CD4-positive, alpha-beta memory T cell (primary cell): ENCODE results near the gene FHAD1. TPM values are rescaled to one million over a fixed set of nuclear protein-coding genes. Genes with fewer than 3 reads are reported as not detected.
A peak's percentile ranks its signal among the peaks of the same experiment; 100 is the strongest.

ENCODE experiments used
- CTCF ChIA-PET: fragments of 350-600 bp; sonication (Branson Sonifier 250); formaldehyde crosslinking; loops from one replicate; lab custom pipeline; 2021; ENCODE audit warnings: inconsistent platforms; ENCODE audit not compliant: partially characterized antibody; lab: Charles Lee
- POLR2A ChIA-PET: fragments of 350-600 bp; sonication (Branson Sonifier 250); formaldehyde crosslinking; loops from one replicate; lab custom pipeline; 2021; ENCODE audit not compliant: partially characterized antibody; lab: Charles Lee
- DNase-seq, 5 donors: peaks; one replicate each; pipeline versions ENCODE4 v3.0.0 to v3.0.0-alpha.2; 2020 to 2022; ENCODE audit warnings: mixed read lengths in 1 of 5
- H3K27ac ChIP-seq: one replicate; pipeline ENCODE4 v1.7.0; 2013; ENCODE audit warnings: low read depth, low read length
- H3K27me3 ChIP-seq: 2 replicates; pipeline ENCODE4 v1.7.0; 2013; ENCODE audit warnings: mild to moderate bottlenecking, low read length, moderate library complexity; ENCODE audit not compliant: insufficient read depth
- H3K36me3 ChIP-seq: 2 replicates; pipeline ENCODE4 v1.7.0; 2013; ENCODE audit warnings: mild to moderate bottlenecking, low read length, moderate library complexity; ENCODE audit not compliant: insufficient read depth
- H3K4me1 ChIP-seq: 2 replicates; pipeline ENCODE4 v1.7.0; 2013; ENCODE audit warnings: mild to moderate bottlenecking, low read length, moderate library complexity; ENCODE audit not compliant: insufficient read depth
- H3K4me3 ChIP-seq, 2 donors: one replicate each; pipeline ENCODE4 v1.7.0; 2013; ENCODE audit warnings: low read length in 2 of 2, mild to moderate bottlenecking in 1 of 2
- H3K9me3 ChIP-seq, 2 donors: one replicate each; pipeline ENCODE4 v1.7.0; 2013; ENCODE audit warnings: low read length in 2 of 2, control low read depth in 1 of 2; ENCODE audit not compliant: control insufficient read depth in 1 of 2
- H3K27ac Mint-ChIP-seq, 7 donors: one replicate each; pipeline ENCODE4 v1.8.0; 2020 to 2021; ENCODE audit warnings: mixed read lengths in 7 of 7, mild to moderate bottlenecking in 6 of 7, inconsistent platforms in 3 of 7, moderate library complexity in 3 of 7
- H3K27me3 Mint-ChIP-seq, 2 donors: one replicate each; pipeline ENCODE4 v1.8.0; 2020 to 2021; ENCODE audit warnings: mixed read lengths in 2 of 2
- H3K36me3 Mint-ChIP-seq, 2 donors: one replicate each; pipeline ENCODE4 v1.8.0; 2020 to 2021; ENCODE audit warnings: mixed read lengths in 2 of 2, inconsistent platforms in 1 of 2, mild to moderate bottlenecking in 1 of 2
- H3K4me1 Mint-ChIP-seq, 4 donors: one replicate each; pipeline ENCODE4 v1.8.0; 2020 to 2021; ENCODE audit warnings: mixed read lengths in 4 of 4, mild to moderate bottlenecking in 1 of 4
- H3K4me3 Mint-ChIP-seq, 8 donors: one replicate each; pipeline ENCODE4 v1.8.0; 2020 to 2021; ENCODE audit warnings: mixed read lengths in 8 of 8, mild to moderate bottlenecking in 7 of 8, moderate library complexity in 6 of 8, inconsistent platforms in 3 of 8
- H3K9me3 Mint-ChIP-seq, 8 donors: one replicate each; pipeline ENCODE4 v1.8.0; 2020 to 2021; ENCODE audit warnings: mixed read lengths in 8 of 8, mild to moderate bottlenecking in 5 of 8, inconsistent platforms in 3 of 8, moderate library complexity in 1 of 8
- intact Hi-C: fragments of 100-400 bp; cut with micrococcal nuclease; formaldehyde crosslinking; loops from one replicate; pipeline ENCODE4 v1.15.1; 2023
- polyA plus RNA-seq, 2 donors: library from polyadenylated mRNA; unstranded; fragments of 300-500 nt; fragmentation: Illumina TruSeq; gene quantifications; one replicate each; pipeline ENCODE4 v1.2.3, GENCODE V29; 2021
- total RNA-seq, 2 experiments: library from RNA; stranded (reverse); gene quantifications; one replicate each; pipeline ENCODE4 v1.2.3, GENCODE V29; 2021

The FHAD1 gene
- total and polyA plus RNA-seq, 4 experiments from 2014 or later, result 0.03 TPM; not detected in 3

DNA sequence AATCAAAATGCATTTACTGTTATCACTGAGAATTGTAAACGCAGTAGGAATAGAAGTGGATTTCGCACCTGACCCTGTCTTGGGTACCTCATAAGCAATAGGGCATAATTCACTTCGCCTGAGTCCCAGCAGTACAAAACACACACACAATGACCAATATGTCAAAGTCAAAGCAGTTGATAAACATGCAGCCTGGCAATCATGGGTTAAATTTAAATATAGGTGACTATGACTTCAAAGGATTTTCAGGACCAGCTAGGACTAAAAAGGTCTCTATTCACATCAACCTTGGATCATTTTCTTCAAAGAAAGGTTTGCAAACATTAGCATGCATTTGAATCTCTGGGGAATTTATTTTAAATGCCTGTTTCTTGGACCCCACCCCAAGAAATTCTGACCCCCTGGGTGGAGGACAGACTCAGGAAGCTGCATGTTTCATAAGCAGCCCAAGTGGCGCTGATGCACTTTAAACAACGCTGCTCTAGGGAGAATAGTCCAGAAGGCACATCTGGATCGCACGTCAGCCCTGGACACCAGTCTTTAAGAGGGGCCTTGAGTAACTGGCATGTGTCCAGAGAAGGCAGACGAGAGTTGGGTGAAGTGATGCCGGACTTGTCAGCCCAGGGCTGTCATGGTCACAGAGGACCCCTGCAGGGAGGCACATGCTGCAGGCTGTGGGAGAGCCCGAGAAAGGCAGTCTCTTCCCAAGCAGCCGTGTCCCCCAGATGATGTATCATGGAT lies 107.0 kb downstream of the FHAD1 start:
- no peak overlapping the region for H3K27ac ChIP-seq

DNA sequence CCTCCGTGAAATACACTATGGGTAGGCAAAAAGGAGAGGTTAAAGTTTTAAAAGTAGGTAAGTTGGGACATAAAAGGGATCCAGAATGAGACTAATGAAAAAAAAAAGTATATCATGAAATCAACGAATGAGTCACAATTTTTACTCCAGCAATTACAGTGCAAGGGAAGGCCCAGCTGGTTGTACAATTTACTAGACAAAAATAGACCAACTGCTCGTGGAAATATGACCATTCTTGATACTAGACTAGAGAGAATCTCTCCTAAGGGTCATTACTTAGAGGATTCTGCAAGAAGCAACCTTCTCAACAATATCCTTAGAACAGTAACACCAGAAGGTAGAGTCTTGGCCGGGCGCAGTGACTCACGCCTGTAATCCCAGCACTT lies 107.5 kb downstream of the FHAD1 start:
- no peak for DNase-seq
- Mint-ChIP-seq H3K9me3 (peaks cover 0 to 2% (median 0%) of the 10 kb centered on the region in 8 donors), H3K36me3 (no peaks in the 10 kb centered on the region), H3K4me3 (peak overlapping the region in 1 of 8 donors; percentile 15), H3K27me3 (peaks cover 2 to 3% of the 10 kb centered on the region in 2 donors), H3K27ac (peak overlapping the region in 1 of 7 donors; percentile 45), H3K4me1 (peaks cover 9 to 30% (median 12%) of the 10 kb centered on the region in 4 donors)
- H3K27ac ChIP-seq, result no peak overlapping the region
- H3K4me1 ChIP-seq, result peaks cover 8% of the 10 kb centered on the region
- no peaks in the 10 kb centered on the region for H3K36me3 ChIP-seq
- ChIA-PET CTCF (no interaction called here), POLR2A (interaction anchor here (0.6 to 1.1 kb wide), 2 partner anchors 55 to 246 kb away, joined by 3 to 4 read pairs; partner anchors contain the start of gene EFHD2)
- H3K4me3 ChIP-seq, result no peak overlapping the region
- intact Hi-C loops, result no loop called here
- no peaks in the 10 kb centered on the region for H3K27me3 ChIP-seq
- H3K9me3 ChIP-seq, result no peaks in the 10 kb centered on the region

More for the DNA sequence above, 107.0 kb downstream of the FHAD1 start:
- no peak for DNase-seq
- Mint-ChIP-seq H3K9me3 (peaks cover 0 to 2% (median 0%) of the 10 kb centered on the region in 8 donors), H3K27ac (peak overlapping the region in 2 of 7 donors; percentile 37 to 45), H3K36me3 (no peaks in the 10 kb centered on the region), H3K4me1 (peaks cover 9 to 31% (median 12%) of the 10 kb centered on the region in 4 donors), H3K4me3 (peak overlapping the region in 1 of 8 donors; percentile 15), H3K27me3 (peaks cover 2 to 3% of the 10 kb centered on the region in 2 donors)
- Histone ChIP-seq H3K27me3 (no peaks in the 10 kb centered on the region), H3K36me3 (no peaks in the 10 kb centered on the region), H3K4me3 (no peak overlapping the region), H3K4me1 (peaks cover 9% of the 10 kb centered on the region), H3K9me3 (no peaks in the 10 kb centered on the region)
- POLR2A ChIA-PET, result interaction anchor here (1.1 kb wide), 1 partner anchor 56 kb away, joined by 4 read pairs; the partner anchor contains the start of gene EFHD2
- intact Hi-C loops, result no loop called here
- CTCF ChIA-PET, result no interaction called here

DNA sequence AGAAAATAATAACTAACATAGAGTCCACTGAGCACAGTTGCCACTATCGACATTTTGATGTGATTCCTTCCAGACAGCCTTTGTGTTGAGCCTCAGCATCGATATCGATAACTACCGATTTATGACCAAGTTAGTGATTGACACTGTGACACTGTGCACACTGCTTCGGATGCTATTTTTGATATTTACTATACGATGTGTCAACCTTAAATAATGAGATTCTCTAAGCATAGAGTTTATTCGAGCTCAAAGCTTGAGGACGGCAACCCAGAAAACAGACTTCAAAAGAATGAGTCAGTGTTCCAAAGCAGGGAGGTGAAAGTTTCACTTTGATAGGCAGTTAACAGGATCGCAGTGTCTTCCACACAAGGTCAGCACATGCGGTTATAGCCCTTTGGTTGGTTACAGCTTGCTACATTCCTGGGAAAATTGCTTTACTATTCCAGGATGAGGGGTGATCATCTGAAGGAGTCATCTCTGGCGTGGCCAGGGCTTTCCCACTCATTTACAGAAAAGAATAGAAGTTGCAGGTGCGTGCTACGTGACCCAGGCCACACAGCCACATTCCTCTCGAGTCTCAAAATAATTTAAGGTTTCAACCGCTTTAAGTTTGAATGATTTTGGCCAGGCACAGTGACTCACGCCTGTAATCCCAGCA lies 109.1 kb downstream of the FHAD1 start:
- Mint-ChIP-seq H3K4me3 (no peak overlapping the region), H3K9me3 (peaks cover 0 to 2% (median 0%) of the 10 kb centered on the region in 8 donors), H3K27ac (peak overlapping the region in 1 of 7 donors; percentile 4), H3K27me3 (peaks cover 2 to 3% of the 10 kb centered on the region in 2 donors), H3K36me3 (no peaks in the 10 kb centered on the region), H3K4me1 (peaks cover 9 to 25% (median 12%) of the 10 kb centered on the region in 4 donors)
- Histone ChIP-seq H3K27me3 (no peaks in the 10 kb centered on the region), H3K4me3 (no peak overlapping the region), H3K36me3 (no peaks in the 10 kb centered on the region), H3K27ac (no peak overlapping the region), H3K4me1 (peaks cover 8% of the 10 kb centered on the region), H3K9me3 (no peaks in the 10 kb centered on the region)
- DNase-seq, result no peak
- CTCF ChIA-PET, result no interaction called here
- POLR2A ChIA-PET, result no interaction called here
- intact Hi-C loops, result no loop called here

DNA sequence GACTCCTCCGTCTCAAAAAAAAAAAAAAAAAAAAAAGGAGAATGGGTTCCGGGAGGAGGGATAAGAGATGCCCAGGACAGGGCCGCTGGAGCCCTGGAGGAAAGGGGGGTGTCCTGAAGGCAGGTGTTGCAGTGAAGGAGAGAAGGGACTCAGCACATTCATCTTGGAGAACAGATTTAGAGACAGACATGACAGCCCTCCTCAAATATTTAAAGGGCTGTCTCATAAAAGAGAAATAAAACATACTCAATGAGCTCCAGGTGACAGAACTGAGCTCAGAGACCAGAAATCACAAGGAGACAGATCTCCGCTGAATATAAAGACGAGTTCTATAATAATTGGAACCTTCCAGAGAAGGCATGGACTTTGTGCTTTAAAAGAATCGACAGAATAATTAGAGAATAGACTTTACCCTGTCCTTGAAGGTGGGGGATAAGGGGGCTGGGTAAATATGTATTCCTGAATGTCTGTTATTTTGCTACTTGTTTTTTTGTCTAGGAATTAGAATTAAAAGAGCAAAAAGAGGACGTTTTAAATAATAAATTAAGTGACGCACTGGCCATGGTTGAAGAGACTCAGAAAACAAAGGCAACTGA lies 110.7 kb downstream of the FHAD1 start:
- no peak for DNase-seq
- ChIA-PET POLR2A (interaction anchor here (0.6 kb wide), 1 partner anchor 19 kb away, joined by 3 read pairs; no protein-coding TSS in a partner anchor), CTCF (no interaction called here)
- Histone ChIP-seq H3K4me3 (no peak overlapping the region), H3K27ac (no peak overlapping the region), H3K9me3 (no peaks in the 10 kb centered on the region), H3K27me3 (no peaks in the 10 kb centered on the region), H3K36me3 (no peaks in the 10 kb centered on the region), H3K4me1 (no peaks in the 10 kb centered on the region)
- peaks cover 2 to 12% (median 5%) of the 10 kb centered on the region in 4 donors for H3K4me1 Mint-ChIP-seq
- intact Hi-C loops, result no loop called here
- H3K4me3 Mint-ChIP-seq, result peak overlapping the region in 1 of 8 donors; percentile 23
- no peak overlapping the region for H3K27ac Mint-ChIP-seq
- peaks cover 0 to under 1% of the 10 kb centered on the region in 2 donors for H3K27me3 Mint-ChIP-seq
- H3K36me3 Mint-ChIP-seq, result no peaks in the 10 kb centered on the region
- peaks cover 0 to under 1% (median 0%) of the 10 kb centered on the region in 8 donors for H3K9me3 Mint-ChIP-seq

DNA sequence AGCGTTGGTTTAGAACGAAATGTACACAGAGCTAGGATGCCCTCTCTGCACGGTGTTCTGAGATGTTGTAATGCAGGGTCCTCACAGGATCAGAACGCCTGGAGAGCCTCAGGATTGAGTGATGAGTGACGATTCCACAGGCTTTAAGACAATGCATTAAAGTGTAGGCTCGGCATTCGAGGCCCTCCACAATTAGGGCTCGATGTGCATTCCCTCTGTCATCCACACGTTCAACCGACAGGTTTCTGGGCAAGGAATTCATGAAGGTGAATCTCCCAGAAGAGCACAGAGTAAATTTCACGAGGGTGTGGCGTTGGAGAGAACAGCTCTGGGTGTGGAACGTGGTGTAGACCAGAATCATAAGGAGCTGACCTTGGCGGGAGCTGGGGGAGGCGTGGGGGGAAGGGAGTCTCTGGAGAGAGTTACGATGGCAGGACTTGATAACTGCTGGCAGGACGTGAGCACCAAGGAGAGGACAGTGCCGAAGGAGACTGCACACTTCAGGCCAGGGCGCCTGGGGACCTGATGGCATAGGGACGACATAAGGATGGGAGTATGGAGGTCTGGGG lies 111.6 kb downstream of the FHAD1 start:
- Histone ChIP-seq H3K4me1 (no peaks in the 10 kb centered on the region), H3K27me3 (no peaks in the 10 kb centered on the region), H3K4me3 (no peak overlapping the region), H3K36me3 (no peaks in the 10 kb centered on the region), H3K27ac (no peak overlapping the region), H3K9me3 (no peaks in the 10 kb centered on the region)
- Mint-ChIP-seq H3K4me3 (no peak overlapping the region), H3K27ac (no peak overlapping the region), H3K27me3 (no peaks in the 10 kb centered on the region), H3K9me3 (no peaks in the 10 kb centered on the region), H3K36me3 (no peaks in the 10 kb centered on the region), H3K4me1 (peaks cover 2 to 10% (median 3%) of the 10 kb centered on the region in 4 donors)
- ChIA-PET CTCF (no interaction called here), POLR2A (no interaction called here)
- intact Hi-C loops, result no loop called here
- DNase-seq, result no peak

DNA sequence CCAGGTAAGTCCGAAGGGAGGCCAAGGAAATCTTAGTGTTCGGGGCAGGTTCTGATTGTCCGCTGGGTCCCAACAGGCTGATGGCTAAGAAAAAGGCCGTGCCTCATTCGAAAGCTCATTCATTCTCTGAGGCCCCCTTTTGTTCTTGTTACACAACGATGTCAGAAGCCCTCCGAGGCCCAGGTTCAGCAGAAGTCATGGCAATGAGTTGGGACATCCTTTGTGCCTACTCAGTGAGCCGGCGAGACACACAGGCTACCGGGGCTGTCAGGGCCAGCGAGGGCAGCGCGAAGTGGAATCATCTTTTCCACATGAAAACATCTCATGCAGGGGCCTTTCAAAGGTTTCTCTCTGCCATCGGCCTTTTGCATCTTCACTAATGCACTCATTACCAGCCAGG lies 113.7 kb downstream of the FHAD1 start:
- Histone ChIP-seq H3K27me3 (no peaks in the 10 kb centered on the region), H3K27ac (no peak overlapping the region), H3K36me3 (no peaks in the 10 kb centered on the region), H3K4me3 (no peak overlapping the region), H3K4me1 (no peaks in the 10 kb centered on the region), H3K9me3 (no peaks in the 10 kb centered on the region)
- H3K9me3 Mint-ChIP-seq, result no peaks in the 10 kb centered on the region
- no peaks in the 10 kb centered on the region for H3K27me3 Mint-ChIP-seq
- H3K4me3 Mint-ChIP-seq, result no peak overlapping the region
- intact Hi-C loops, result no loop called here
- ChIA-PET CTCF (interaction anchor here (1.1 to 1.2 kb wide), 2 partner anchors 36 to 71 kb away, joined by 3 read pairs; no protein-coding TSS in a partner anchor), POLR2A (no interaction called here)
- no peaks in the 10 kb centered on the region for H3K36me3 Mint-ChIP-seq
- DNase-seq, result no peak
- H3K27ac Mint-ChIP-seq, result no peak overlapping the region
- peaks cover 0 to 6% (median 3%) of the 10 kb centered on the region in 4 donors for H3K4me1 Mint-ChIP-seq
